DOHH2 (cell line): ENCODE results near the gene PCDHGB5.

ENCODE experiments used
- H3F3A ChIP-seq: fragments of 200-600 bp; sonication (generic), shearing (Covaris generic); 2 replicates; pipeline ENCODE4 v1.6.0; 2016; ENCODE audit warnings: antibody characterized with exemption, mild to moderate bottlenecking; ENCODE audit not compliant: control insufficient read depth, insufficient read depth
- H3K27ac ChIP-seq: fragments of 200-600 bp; sonication (generic); 2 replicates; pipeline ENCODE4 v1.5.1; 2014; ENCODE audit warnings: low read depth, mild to moderate bottlenecking, low read length, moderate library complexity
- H3K27me3 ChIP-seq: fragments of 200-600 bp; sonication (generic); 2 replicates; pipeline ENCODE4 v1.6.1; 2014; ENCODE audit warnings: mild to moderate bottlenecking, low read length, mixed read lengths; ENCODE audit not compliant: control insufficient read depth
- H3K36me3 ChIP-seq: fragments of 200-600 bp; sonication (generic); 2 replicates; pipeline ENCODE4 v1.6.1; 2014; ENCODE audit warnings: mild to moderate bottlenecking, low read length, moderate library complexity, mixed read lengths; ENCODE audit not compliant: control insufficient read depth
- H3K4me1 ChIP-seq: fragments of 200-600 bp; sonication (generic); 2 replicates; pipeline ENCODE4 v1.6.1; 2014; ENCODE audit warnings: mild to moderate bottlenecking, low read length, mixed read lengths; ENCODE audit not compliant: control insufficient read depth
- H3K4me2 ChIP-seq: fragments of 200-600 bp; sonication (generic); 2 replicates; pipeline ENCODE4 v1.6.0; 2014; ENCODE audit warnings: mild to moderate bottlenecking, low read length, moderate library complexity
- H3K4me3 ChIP-seq: fragments of 200-600 bp; sonication (generic); 2 replicates; pipeline ENCODE4 v1.5.1; 2014; ENCODE audit warnings: mild to moderate bottlenecking, low read length, mixed read lengths
- H3K79me2 ChIP-seq: fragments of 200-600 bp; sonication (generic); 2 replicates; pipeline ENCODE4 v1.6.1; 2014; ENCODE audit warnings: mild to moderate bottlenecking, low read length, mixed read lengths; ENCODE audit not compliant: control insufficient read depth
- H3K9me2 ChIP-seq: fragments of 200-600 bp; sonication (generic); replicated peaks from 2 replicates; pipeline ENCODE4 v1.6.1; 2014; ENCODE audit warnings: mild to moderate bottlenecking, low read length, mixed read lengths; ENCODE audit not compliant: control insufficient read depth
- H3K9me3 ChIP-seq: fragments of 200-600 bp; sonication (generic); 2 replicates; pipeline ENCODE4 v1.6.1; 2014; ENCODE audit warnings: antibody characterized with exemption, low read length, mixed read lengths; ENCODE audit not compliant: control insufficient read depth, insufficient read depth
- H4K20me1 ChIP-seq: fragments of 200-600 bp; sonication (generic); 2 replicates; pipeline ENCODE4 v1.6.0; 2014; ENCODE audit warnings: low read depth, mild to moderate bottlenecking, antibody characterized with exemption, low read length, moderate library complexity; ENCODE audit not compliant: control insufficient read depth, insufficient read depth
- EZH2phosphoT487 ChIP-seq: fragments of 200-600 bp; sonication (generic); IDR thresholded peaks from 2 replicates; pipeline ENCODE4 v1.6.1; 2017; ENCODE audit warnings: borderline replicate concordance, mild to moderate bottlenecking, antibody characterized with exemption, low read length, moderate library complexity, mixed read lengths
- TF ChIP-seq, protein P1 (sequence below): fragments of 200-600 bp; sonication (generic); IDR thresholded peaks from one replicate; pipeline ENCODE4 v1.5.1; 2014; ENCODE audit warnings: antibody characterized with exemption, mild to moderate bottlenecking, low read depth, low read length; ENCODE audit not compliant: poor library complexity, severe bottlenecking

PCDHGB5 gene

GRCh38 chr5:141356950-141357349, 40.8 kb upstream of the PCDHGB5 start:
- TF ChIP-seq EZH2phosphoT487: no peak
- TF ChIP-seq, protein P1, sequence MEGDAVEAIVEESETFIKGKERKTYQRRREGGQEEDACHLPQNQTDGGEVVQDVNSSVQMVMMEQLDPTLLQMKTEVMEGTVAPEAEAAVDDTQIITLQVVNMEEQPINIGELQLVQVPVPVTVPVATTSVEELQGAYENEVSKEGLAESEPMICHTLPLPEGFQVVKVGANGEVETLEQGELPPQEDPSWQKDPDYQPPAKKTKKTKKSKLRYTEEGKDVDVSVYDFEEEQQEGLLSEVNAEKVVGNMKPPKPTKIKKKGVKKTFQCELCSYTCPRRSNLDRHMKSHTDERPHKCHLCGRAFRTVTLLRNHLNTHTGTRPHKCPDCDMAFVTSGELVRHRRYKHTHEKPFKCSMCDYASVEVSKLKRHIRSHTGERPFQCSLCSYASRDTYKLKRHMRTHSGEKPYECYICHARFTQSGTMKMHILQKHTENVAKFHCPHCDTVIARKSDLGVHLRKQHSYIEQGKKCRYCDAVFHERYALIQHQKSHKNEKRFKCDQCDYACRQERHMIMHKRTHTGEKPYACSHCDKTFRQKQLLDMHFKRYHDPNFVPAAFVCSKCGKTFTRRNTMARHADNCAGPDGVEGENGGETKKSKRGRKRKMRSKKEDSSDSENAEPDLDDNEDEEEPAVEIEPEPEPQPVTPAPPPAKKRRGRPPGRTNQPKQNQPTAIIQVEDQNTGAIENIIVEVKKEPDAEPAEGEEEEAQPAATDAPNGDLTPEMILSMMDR: no peak
- Histone ChIP-seq H3K4me2 (no peak overlapping the region), H3K4me1 (peaks cover 18% of the 10 kb centered on the region), H4K20me1 (no peaks in the 10 kb centered on the region), H3K9me2 (no peaks in the 10 kb centered on the region), H3K27ac (no peak overlapping the region), H3K4me3 (no peak overlapping the region), H3K79me2 (peaks cover 16% of the 10 kb centered on the region), H3F3A (0 out of 2 replicates have a peak, but pooled peaks cover 3% of the 10 kb centered on the region), H3K27me3 (no peaks in the 10 kb centered on the region), H3K36me3 (peaks cover 13% of the 10 kb centered on the region), H3K9me3 (peaks cover 12% of the 10 kb centered on the region)

DNA sequence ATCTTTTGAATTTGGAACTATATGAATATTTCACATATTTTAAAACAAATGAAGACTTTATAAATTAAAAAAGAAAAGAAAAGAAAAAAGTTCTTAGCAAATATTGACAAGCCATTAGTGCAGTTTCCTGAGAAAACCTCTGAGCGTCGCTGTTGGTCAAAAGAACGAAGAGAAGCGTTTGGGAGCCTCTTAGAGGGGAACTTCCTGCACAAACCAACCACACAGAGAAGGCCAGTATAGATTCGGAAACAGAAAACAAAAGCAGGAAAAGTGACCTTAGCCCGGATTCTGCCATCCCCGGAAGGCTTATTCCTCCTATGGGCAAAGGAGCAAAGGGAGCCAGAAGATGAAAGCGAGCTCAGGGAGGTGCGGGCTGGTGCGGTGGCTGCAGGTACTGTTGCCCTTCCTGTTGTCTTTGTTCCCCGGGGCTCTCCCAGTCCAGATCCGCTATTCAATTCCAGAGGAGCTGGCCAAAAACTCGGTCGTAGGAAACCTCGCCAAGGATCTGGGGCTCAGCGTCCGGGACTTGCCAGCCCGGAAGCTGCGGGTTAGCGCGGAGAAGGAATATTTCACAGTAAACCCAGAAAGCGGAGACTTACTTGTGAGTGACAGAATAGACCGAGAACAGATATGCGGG, 37.8 kb upstream of the PCDHGB5 start, which contains the start of gene PCDHGB2:
TSS of gene PCDHGB2 (plus strand) at position 205 of the 637 bp plus-strand sequence. CDS start at position 347, 142 bp downstream.
- Histone ChIP-seq H3K79me2 (peaks cover 35% of the 10 kb centered on the region), H3K9me3 (peaks cover 31% of the 10 kb centered on the region), H3K27me3 (no peaks in the 10 kb centered on the region), H3K36me3 (peaks cover 38% of the 10 kb centered on the region), H4K20me1 (no peaks in the 10 kb centered on the region), H3F3A (peaks cover 5% of the 10 kb centered on the region; the same call in 1 of the 2 replicates), H3K27ac (peak within 1 kb of the TSS; percentile 26), H3K9me2 (no peaks in the 10 kb centered on the region), H3K4me1 (peaks cover 26% of the 10 kb centered on the region), H3K4me3 (peak within 1 kb of the TSS; percentile 75), H3K4me2 (peak within 1 kb of the TSS; percentile 81)
- TF ChIP-seq, protein P1: peak; percentile 63
- TF ChIP-seq EZH2phosphoT487: no peak

DNA sequence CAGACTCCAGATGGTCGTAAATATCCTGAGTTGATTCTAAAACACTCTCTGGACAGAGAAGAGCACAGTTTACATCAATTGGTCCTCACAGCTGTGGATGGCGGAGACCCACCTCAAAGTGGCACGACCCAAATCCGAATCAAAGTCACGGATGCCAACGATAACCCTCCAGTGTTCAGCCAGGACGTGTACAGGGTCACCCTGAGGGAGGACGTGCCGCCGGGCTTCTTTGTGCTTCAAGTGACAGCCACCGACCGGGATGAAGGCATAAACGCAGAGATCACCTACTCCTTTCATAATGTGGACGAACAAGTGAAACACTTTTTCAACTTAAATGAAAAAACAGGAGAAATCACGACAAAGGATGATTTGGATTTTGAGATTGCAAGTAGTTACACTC, 37.1 kb upstream of the PCDHGB5 start:
- Histone ChIP-seq H3F3A (peaks cover 5% of the 10 kb centered on the region; the same call in 1 of the 2 replicates), H3K79me2 (peaks cover 42% of the 10 kb centered on the region), H3K9me2 (no peaks in the 10 kb centered on the region), H3K4me2 (peak overlapping the region; percentile 81), H3K4me1 (peaks cover 25% of the 10 kb centered on the region), H4K20me1 (no peaks in the 10 kb centered on the region), H3K9me3 (peaks cover 39% of the 10 kb centered on the region), H3K27me3 (no peaks in the 10 kb centered on the region), H3K36me3 (peaks cover 45% of the 10 kb centered on the region), H3K4me3 (peak overlapping the region; percentile 75), H3K27ac (peak overlapping the region; percentile 26)
- TF ChIP-seq, protein P1: no peak
- no peak for TF ChIP-seq EZH2phosphoT487
